ENCODE measurements around the gene HAP1.
"Not testable (repeated sequence)": the region's sequence is repeated elsewhere in the genome, so short reads cannot be mapped to it uniquely, and the experiment has no call there.

The HAP1 gene

DNA sequence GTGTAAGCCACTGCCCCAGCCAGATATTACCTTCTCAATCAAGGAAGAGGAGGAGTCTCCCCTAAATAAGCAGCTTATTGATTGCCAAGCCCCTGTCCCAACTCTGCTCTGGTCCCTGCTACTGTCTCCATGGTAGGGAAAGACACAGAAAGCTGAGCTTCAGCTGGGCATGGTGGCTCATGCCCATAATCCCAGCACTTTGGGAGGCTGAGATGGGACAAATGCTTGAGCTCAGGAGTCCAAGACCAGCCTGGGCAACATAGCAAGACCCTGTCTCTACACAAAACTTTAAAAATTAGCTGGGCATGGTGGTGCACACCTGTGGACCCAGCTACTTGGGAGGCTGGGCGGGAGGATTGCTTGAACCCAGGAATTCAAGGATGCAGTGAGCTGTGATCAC, 45.5 kb upstream of the HAP1 start:
- no peaks in the 10 kb centered on the region; the same call in 1 of the 2 replicates for H3K27me3 ChIP-seq (ENCODE audit: insufficient read depth, low read length)
- no peak overlapping the region for H3K4me2 ChIP-seq (ENCODE audit: low read length)
- H3K79me2 ChIP-seq (ENCODE audit: insufficient read depth, low read length): no peaks in the 10 kb centered on the region
- H3K4me3 ChIP-seq (ENCODE audit: low read depth, low read length, poor library complexity, severe bottlenecking): no peak overlapping the region
- peaks cover 4% of the 10 kb centered on the region for H3K4me1 ChIP-seq (ENCODE audit: insufficient read depth, low read length, severe bottlenecking)
- no peaks in the 10 kb centered on the region for H3F3A ChIP-seq (ENCODE audit: insufficient read depth, low read length)
- H3K36me3 ChIP-seq (ENCODE audit: insufficient read depth, low read length): no peaks in the 10 kb centered on the region
- H3K9me3 ChIP-seq (ENCODE audit: low read length): no peaks in the 10 kb centered on the region
- no peak overlapping the region for H3K27ac ChIP-seq (ENCODE audit: low read depth, low read length, poor library complexity, severe bottlenecking)
- no peak for TF ChIP-seq CTCF (IDR thresholded peaks at IDR 0.05; ENCODE audit: low read length)
- TF ChIP-seq EZH2 (IDR thresholded peaks at IDR 0.05; ENCODE audit: borderline replicate concordance, low read length): no peak
- H4K20me1 ChIP-seq (ENCODE audit: insufficient read depth, low read length): no peaks in the 10 kb centered on the region
- no peak overlapping the region for H3K9ac ChIP-seq (ENCODE audit: low read length)
- H2AFZ ChIP-seq (ENCODE audit: low read length): no peak overlapping the region
- H3K9me2 ChIP-seq (ENCODE audit: low read depth, low read length): no peaks in the 10 kb centered on the region

DNA sequence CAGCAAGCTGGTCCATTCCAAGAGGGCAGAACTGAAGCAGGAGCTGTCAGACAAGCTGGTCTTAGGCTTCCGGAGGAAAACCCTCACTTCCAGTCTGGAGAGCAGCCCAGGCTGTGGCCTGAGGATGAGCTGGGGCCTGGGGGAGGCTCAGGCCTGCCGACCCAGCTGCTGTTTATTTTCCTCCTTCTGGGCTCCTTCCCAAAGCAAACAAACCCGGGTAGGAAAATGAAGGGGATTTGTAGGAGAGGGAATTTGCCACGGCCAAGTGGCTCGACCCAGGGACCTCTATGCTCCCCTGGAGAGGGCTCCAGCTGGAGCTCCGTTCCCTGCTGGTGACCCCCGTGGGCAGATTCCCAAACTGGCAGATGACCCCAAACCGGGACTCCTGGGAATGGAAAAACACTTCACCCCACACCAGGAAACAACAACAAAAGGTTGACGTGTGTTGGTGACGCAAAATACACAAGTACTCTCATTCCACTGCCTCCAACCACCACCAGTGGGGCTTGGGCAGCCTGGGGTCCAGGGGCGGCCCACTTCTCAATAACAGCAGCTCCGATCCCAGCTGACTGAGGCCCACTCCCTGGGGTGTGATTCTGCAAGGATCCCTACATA, 43.2 kb upstream of the HAP1 start:
- H3F3A ChIP-seq (ENCODE audit: insufficient read depth, low read length): no peaks in the 10 kb centered on the region
- no peaks in the 10 kb centered on the region for H3K4me1 ChIP-seq (ENCODE audit: insufficient read depth, low read length, severe bottlenecking)
- H3K79me2 ChIP-seq (ENCODE audit: insufficient read depth, low read length): no peaks in the 10 kb centered on the region
- H3K27ac ChIP-seq (ENCODE audit: low read depth, low read length, poor library complexity, severe bottlenecking): no peak overlapping the region
- no peaks in the 10 kb centered on the region for H4K20me1 ChIP-seq (ENCODE audit: insufficient read depth, low read length)
- TF ChIP-seq EZH2 (IDR thresholded peaks at IDR 0.05; ENCODE audit: borderline replicate concordance, low read length) (no peak), CTCF (IDR thresholded peaks at IDR 0.05; ENCODE audit: low read length) (no peak)
- H3K4me3 ChIP-seq (ENCODE audit: low read depth, low read length, poor library complexity, severe bottlenecking): no peak overlapping the region
- no peaks in the 10 kb centered on the region for H3K27me3 ChIP-seq (ENCODE audit: insufficient read depth, low read length)
- H2AFZ ChIP-seq (ENCODE audit: low read length): no peak overlapping the region
- H3K9ac ChIP-seq (ENCODE audit: low read length): no peak overlapping the region
- H3K4me2 ChIP-seq (ENCODE audit: low read length): no peak overlapping the region
- no peaks in the 10 kb centered on the region for H3K36me3 ChIP-seq (ENCODE audit: insufficient read depth, low read length)
- no peaks in the 10 kb centered on the region for H3K9me2 ChIP-seq (ENCODE audit: low read depth, low read length)
- H3K9me3 ChIP-seq (ENCODE audit: low read length): no peaks in the 10 kb centered on the region

GRCh38 chr17:41777157-41777573, 42.7 kb upstream of the HAP1 start:
- no peak overlapping the region for H3K9ac ChIP-seq (ENCODE audit: low read length)
- H3K27me3 ChIP-seq (ENCODE audit: insufficient read depth, low read length): no peaks in the 10 kb centered on the region
- H3K4me2 ChIP-seq (ENCODE audit: low read length): no peak overlapping the region
- H3K9me2 ChIP-seq (ENCODE audit: low read depth, low read length): no peaks in the 10 kb centered on the region
- no peaks in the 10 kb centered on the region for H3F3A ChIP-seq (ENCODE audit: insufficient read depth, low read length)
- H3K9me3 ChIP-seq (ENCODE audit: low read length): no peaks in the 10 kb centered on the region
- H3K27ac ChIP-seq (ENCODE audit: low read depth, low read length, poor library complexity, severe bottlenecking): no peak overlapping the region
- H3K36me3 ChIP-seq (ENCODE audit: insufficient read depth, low read length): no peaks in the 10 kb centered on the region
- TF ChIP-seq CTCF (IDR thresholded peaks at IDR 0.05; ENCODE audit: low read length) (no peak), EZH2 (IDR thresholded peaks at IDR 0.05; ENCODE audit: borderline replicate concordance, low read length) (no peak)
- no peak overlapping the region for H2AFZ ChIP-seq (ENCODE audit: low read length)
- no peaks in the 10 kb centered on the region for H4K20me1 ChIP-seq (ENCODE audit: insufficient read depth, low read length)
- H3K4me1 ChIP-seq (ENCODE audit: insufficient read depth, low read length, severe bottlenecking): peaks cover under 1% of the 10 kb centered on the region
- no peaks in the 10 kb centered on the region for H3K79me2 ChIP-seq (ENCODE audit: insufficient read depth, low read length)
- H3K4me3 ChIP-seq (ENCODE audit: low read depth, low read length, poor library complexity, severe bottlenecking): no peak overlapping the region

- not testable (repeated sequence) for H3K9me2 ChIP-seq (ENCODE audit: low read depth, low read length); H3K27me3 ChIP-seq (ENCODE audit: insufficient read depth, low read length); H3K36me3 ChIP-seq (ENCODE audit: insufficient read depth, low read length); H3K79me2 ChIP-seq (ENCODE audit: insufficient read depth, low read length); H3K4me3 ChIP-seq (ENCODE audit: low read depth, low read length, poor library complexity, severe bottlenecking); H3K4me2 ChIP-seq (ENCODE audit: low read length); H3K9me3 ChIP-seq (ENCODE audit: low read length); H3F3A ChIP-seq (ENCODE audit: insufficient read depth, low read length); H3K4me1 ChIP-seq (ENCODE audit: insufficient read depth, low read length, severe bottlenecking); H2AFZ ChIP-seq (ENCODE audit: low read length); H3K9ac ChIP-seq (ENCODE audit: low read length); H3K27ac ChIP-seq (ENCODE audit: low read depth, low read length, poor library complexity, severe bottlenecking); H4K20me1 ChIP-seq (ENCODE audit: insufficient read depth, low read length)
These were observed 41.9 kb upstream of the HAP1 start for GRCh38 chr17:41776262-41776900.
